CD1c-positive myeloid dendritic cell (primary cell): ENCODE measurements around the gene PRSS38.
"Not testable (repeated sequence)": the region's sequence is repeated elsewhere in the genome, so short reads cannot be mapped to it uniquely, and the experiment has no call there.

Experiments
- DNase-seq: peaks from one replicate; pipeline ENCODE4 v3.0.0-alpha.2; 2016; ENCODE audit errors: extremely low spot score

PRSS38 gene

GRCh38 chr1:227844320-227845146 lies 29.1 kb downstream of the PRSS38 start:
- DNase-seq, result no peak

- no peak for DNase-seq
These were observed 29.6 kb downstream of the PRSS38 start for GRCh38 chr1:227845147-227845458.

GRCh38 chr1:227845519-227845918 lies 30.0 kb downstream of the PRSS38 start:
- no peak for DNase-seq

- no peak for DNase-seq
These were observed 30.9 kb downstream of the PRSS38 start for GRCh38 chr1:227846265-227846858.

- not testable (repeated sequence) for DNase-seq
These were observed 31.6 kb downstream of the PRSS38 start for GRCh38 chr1:227847046-227847445.

- no peak for DNase-seq
These were observed 33.0 kb downstream of the PRSS38 start for GRCh38 chr1:227848430-227848932.

GRCh38 chr1:227849251-227849650 lies 33.8 kb downstream of the PRSS38 start:
- no peak for DNase-seq

DNA sequence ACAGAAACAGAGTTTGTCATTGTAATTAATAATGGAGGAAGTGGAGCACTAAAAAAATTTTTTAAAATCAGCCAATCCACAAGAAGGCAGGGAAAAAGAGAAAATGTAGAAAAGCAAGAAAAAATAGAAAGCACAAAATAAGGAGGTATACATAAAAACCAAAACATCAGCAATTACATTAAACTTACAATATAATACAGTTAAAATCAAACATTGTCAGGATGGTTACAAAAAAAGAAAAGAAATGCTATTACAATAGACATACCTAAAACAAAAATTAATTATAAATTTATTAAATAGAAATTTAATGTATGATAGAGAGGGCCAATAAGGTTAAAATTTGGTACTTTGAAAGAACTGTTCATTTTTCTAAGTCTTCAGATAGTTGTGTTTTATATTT lies 38.7 kb downstream of the PRSS38 start:
- DNase-seq, result no peak

- no peak for DNase-seq
These were observed 40.2 kb downstream of the PRSS38 start for GRCh38 chr1:227855687-227856086.

- DNase-seq, result no peak
These were observed 40.8 kb downstream of the PRSS38 start for GRCh38 chr1:227856147-227856858.

DNA sequence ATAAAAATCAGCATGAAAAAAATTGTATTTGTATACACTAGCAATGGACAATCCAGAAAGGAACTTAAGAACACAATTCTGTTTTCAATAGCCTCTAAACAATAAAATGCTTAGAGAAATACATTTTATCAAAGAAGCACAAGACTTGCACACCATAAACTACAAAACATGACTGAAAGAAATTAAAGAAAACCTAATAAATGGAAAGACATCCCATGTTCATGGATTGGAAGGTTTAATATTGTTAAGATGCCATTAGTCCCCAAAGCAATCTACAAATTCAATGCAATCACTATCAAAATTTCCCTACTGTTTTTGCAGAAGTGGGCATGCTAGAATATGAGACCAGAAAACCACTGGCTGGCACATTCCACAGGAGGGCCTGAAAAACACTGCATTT lies 49.4 kb downstream of the PRSS38 start:
- DNase-seq, result no peak

GRCh38 chr1:227869279-227869842 lies 53.9 kb downstream of the PRSS38 start:
- no peak for DNase-seq

- DNase-seq, result no peak
These were observed 54.4 kb downstream of the PRSS38 start for GRCh38 chr1:227869851-227870305.

DNA sequence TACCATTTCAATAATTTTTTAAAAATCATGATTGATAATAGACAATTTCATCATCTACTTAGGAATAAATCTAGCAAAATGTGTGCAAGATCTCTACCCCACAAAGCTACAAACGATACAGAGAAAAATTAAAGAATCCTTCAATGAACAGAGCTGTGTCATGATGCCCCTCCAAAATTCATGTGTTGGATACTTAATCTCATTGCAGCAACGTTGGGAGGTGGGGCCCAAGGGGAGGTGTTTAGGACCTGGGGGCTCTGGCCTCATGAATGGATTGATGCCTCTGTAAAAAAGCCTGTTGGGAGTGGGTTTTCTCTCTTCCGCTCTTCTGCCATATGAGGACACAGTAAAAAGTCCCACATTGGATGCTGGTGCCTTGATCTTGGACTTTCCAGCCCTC lies 54.9 kb downstream of the PRSS38 start:
- no peak for DNase-seq

DNA sequence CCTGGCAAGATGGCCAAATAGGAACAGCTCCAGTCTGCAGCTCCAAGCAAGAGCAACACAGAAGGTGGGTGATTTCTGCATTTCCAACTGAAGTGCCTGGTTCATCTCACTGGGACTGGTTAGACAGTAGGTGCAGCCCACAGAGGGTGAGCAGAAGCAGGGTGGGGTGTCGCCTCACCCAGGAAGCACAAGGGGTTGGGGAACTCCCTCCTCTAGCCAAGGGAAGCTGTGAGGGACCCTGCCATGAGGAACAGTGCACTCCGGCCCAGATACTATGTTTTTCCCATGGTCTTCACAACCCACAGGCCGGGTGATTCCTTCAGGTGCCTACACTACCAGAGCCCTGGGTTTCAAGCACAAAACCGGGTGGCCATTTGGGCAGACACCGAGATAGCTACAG lies 56.4 kb downstream of the PRSS38 start:
- DNase-seq, result not testable (repeated sequence)

GRCh38 chr1:227877810-227878209 lies 62.3 kb downstream of the PRSS38 start:
- DNase-seq, result not testable (repeated sequence)

GRCh38 chr1:227880342-227880924 lies 65.0 kb downstream of the PRSS38 start:
- DNase-seq, result no peak

DNA sequence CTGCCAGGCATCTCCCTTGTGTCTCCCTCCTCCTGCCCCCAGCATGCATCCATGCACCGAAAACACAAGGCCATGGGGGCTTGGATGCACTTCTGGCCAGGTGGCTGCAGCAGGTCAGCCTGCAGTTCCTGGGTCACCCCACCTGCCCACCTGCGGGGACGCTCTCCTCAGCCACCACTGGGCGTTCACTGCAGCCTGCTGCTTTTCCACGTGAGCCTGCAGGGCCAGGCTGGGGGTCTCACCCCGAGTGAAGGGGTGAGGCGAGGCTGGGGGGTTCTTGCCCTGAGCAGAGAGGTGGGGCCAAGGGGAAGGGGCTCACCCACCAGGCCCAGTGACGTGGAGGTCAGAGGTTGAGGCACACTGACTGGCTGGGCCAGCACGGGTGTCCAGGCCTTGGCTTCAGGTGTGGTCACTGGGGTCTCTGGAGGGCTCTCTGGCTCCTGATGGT lies 67.6 kb downstream of the PRSS38 start:
- DNase-seq, result no peak

GRCh38 chr1:227883641-227884301 lies 68.3 kb downstream of the PRSS38 start:
- no peak for DNase-seq

DNA sequence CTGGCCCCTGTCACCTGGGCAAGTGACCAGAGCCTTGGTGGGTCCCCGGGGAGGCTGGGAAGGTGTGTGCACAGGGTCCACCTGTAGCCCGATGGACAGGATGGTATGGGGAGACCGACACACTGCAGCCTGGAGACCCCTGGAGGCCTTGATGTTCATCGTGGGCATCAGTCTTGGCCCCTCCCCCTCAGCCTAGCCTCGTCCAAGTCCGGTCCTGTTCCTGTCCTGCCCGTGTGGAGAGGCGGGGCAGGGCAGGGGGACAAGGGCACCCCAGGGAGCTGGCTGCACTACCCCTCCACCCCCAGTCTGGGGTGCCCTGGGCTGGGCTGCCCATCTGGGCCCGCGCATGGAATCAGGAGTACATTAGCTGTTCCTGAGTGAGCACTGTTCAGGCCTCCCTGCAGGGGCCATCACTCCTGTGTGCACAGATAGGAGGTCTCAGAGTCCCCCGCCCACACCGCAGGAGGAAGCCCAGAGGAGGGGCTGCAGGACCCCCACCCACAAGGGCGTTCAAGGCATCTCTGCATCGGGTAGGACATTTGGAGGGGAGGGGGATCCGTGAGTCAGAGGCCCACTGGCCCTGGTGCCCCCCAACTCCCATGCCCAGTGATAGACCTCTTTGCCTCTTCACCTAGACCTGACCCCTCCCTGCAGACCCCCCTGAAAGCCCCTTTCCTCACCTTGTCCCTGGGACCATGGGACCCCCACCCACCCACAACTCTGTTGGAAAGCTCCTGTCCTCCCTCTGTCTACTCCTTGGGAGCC lies 69.1 kb downstream of the PRSS38 start:
- no peak for DNase-seq
